PC-3 (cell line): ENCODE measurements around the gene ARFGAP3.

Experiments
- CTCF ChIP-seq: fragments of 300-600 bp; sonication (generic); conservative IDR thresholded peaks from 2 replicates; pipeline ENCODE4 v1.5.1; 2017; ENCODE audit warnings: antibody characterized with exemption, low read depth, mild to moderate bottlenecking, low read length
- EZH2phosphoT487 ChIP-seq: fragments of 300-600 bp; sonication (generic); IDR thresholded peaks from 2 replicates; pipeline ENCODE4 v1.6.1; 2018; ENCODE audit warnings: mild to moderate bottlenecking, antibody characterized with exemption, low read length, borderline replicate concordance

- TF ChIP-seq CTCF (no peak), EZH2phosphoT487 (no peak)
Measured at GRCh38 chr22:42805998-42806830, 50.9 kb downstream of the ARFGAP3 start.
